Esophagus squamous epithelium (tissue), 4 donors: Measurements from ENCODE around the gene ANXA11.

ENCODE experiments used
- POLR2A ChIP-seq, 4 donors: fragments of 450-650 bp; IDR thresholded peaks; one replicate each; pipeline ENCODE4 v1.6.1; 2017; ENCODE audit warnings: antibody characterized with exemption in 4 of 4, mild to moderate bottlenecking in 4 of 4, moderate library complexity in 3 of 4
- TF ChIP-seq, protein P1 (sequence below), 6 experiments: fragments of 450-650 bp in 4 of 6; fragments of 200-600 bp in 2 of 6; sonication (generic) in 2 of 6; IDR thresholded peaks; one replicate each; pipeline ENCODE4 v1.5.1; 2016 to 2019; ENCODE audit warnings: antibody characterized with exemption in 6 of 6, mild to moderate bottlenecking in 4 of 6, moderate library complexity in 4 of 6

- TF ChIP-seq, protein P1, sequence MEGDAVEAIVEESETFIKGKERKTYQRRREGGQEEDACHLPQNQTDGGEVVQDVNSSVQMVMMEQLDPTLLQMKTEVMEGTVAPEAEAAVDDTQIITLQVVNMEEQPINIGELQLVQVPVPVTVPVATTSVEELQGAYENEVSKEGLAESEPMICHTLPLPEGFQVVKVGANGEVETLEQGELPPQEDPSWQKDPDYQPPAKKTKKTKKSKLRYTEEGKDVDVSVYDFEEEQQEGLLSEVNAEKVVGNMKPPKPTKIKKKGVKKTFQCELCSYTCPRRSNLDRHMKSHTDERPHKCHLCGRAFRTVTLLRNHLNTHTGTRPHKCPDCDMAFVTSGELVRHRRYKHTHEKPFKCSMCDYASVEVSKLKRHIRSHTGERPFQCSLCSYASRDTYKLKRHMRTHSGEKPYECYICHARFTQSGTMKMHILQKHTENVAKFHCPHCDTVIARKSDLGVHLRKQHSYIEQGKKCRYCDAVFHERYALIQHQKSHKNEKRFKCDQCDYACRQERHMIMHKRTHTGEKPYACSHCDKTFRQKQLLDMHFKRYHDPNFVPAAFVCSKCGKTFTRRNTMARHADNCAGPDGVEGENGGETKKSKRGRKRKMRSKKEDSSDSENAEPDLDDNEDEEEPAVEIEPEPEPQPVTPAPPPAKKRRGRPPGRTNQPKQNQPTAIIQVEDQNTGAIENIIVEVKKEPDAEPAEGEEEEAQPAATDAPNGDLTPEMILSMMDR (IDR thresholded peaks at IDR 0.05), result peak in 4 of 6 experiments; percentile 14 to 50 (median 24)
- TF ChIP-seq POLR2A (IDR thresholded peaks at IDR 0.05), result no peak
These were observed 40.2 kb downstream of the ANXA11 start for GRCh38 chr10:80165173-80165572.
